A549 treated with CpdA at 1 μM for 4 hours (cell line): ENCODE results near the gene LDOC1. TPM values are rescaled to one million over a fixed set of nuclear protein-coding genes. Genes with fewer than 3 reads are reported as not detected.

Experiments used
- total RNA-seq: library from RNA; stranded (reverse); fragments of 200-300 nt; extraction: Qiagen RNA extraction; gene quantifications from 5 replicates; pipeline ENCODE4 v1.2.3, GENCODE V29; 2022; ENCODE audit warnings: low read depth

Gene LDOC1
- total RNA-seq = 80.8 to 105 TPM (median 102 TPM) in 5 replicates

DNA sequence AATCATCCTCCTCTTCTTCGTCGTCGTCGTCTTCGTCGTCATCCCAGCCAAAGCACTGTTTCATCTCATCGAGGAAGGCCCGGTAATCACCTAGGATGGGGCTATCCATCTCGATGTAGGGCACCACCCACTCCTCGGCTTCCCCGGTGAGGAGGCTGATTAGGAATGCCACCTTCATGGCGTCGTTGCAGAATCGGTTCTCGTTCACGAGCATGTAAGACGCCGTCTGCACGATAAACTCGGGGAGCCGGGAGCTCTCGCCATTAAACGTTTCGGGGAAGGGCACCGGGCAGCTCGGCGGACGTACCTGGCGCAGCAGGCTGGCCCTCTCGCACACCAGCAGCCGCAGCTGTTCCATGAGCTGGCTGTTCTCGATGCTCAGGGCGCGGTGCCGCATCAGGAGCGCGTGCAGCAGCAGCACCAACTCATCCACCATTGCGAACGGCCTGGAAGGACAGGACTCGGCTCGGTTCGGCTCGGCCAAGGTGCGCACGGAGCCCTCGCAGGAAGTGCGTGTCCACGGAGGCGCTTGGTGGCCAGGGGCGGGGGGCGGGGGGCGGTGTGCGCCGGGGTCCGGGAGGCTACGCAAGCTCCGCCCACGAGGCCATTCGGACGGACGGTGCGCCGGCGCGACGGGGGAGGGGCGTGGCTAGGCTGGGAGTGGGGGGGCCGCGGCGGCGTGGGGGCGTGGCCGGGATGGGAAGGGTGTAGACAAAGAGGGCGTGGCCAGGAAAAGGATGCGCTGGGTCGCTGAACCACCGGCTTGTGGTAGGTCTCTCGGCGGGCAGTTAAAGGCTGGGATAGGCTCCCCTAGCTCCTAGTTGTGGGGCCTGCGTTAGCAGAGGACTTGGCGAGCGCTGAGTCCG lies at the start of gene LDOC1:
Gene LDOC1, minus strand, starts transcription at position 544 of the 866 bp plus-strand sequence. Its CDS starts 108 bp downstream, at position 436.

Other genes with a start within 250 kb of the LDOC1 start
- 2.7 to 4.0 TPM (median 3.2 TPM) in 5 replicates for gene SPANXB1, start 174.5 kb downstream of the LDOC1 start, total RNA-seq
- 0.71 to 1.4 TPM (median 1.0 TPM) in 4 of 5 replicates, not detected in the other for gene SPANXC, start 65.4 kb upstream of the LDOC1 start, total RNA-seq